Measurements from ENCODE around the gene MNT.
A peak's percentile ranks its signal among the peaks of the same experiment; 100 is the strongest.
"Not testable (repeated sequence)": the region's sequence is repeated elsewhere in the genome, so short reads cannot be mapped to it uniquely, and the experiment has no call there.

The MNT gene

GRCh38 chr17:2400877-2401425, at the start of gene MNT:
TSS of gene MNT (minus strand) at chr17:2401060. CDS start at chr17:2400712, 348 bp downstream.
- in situ Hi-C loops (cut with HindIII; ENCODE audit: low pct_ligation_motif_present, low sequenced_read_pairs), result no loop called here
- no peak for TF ChIP-seq CTCF (IDR thresholded peaks at IDR 0.05; ENCODE audit: low read depth, low read length, missing control alignments)

DNA sequence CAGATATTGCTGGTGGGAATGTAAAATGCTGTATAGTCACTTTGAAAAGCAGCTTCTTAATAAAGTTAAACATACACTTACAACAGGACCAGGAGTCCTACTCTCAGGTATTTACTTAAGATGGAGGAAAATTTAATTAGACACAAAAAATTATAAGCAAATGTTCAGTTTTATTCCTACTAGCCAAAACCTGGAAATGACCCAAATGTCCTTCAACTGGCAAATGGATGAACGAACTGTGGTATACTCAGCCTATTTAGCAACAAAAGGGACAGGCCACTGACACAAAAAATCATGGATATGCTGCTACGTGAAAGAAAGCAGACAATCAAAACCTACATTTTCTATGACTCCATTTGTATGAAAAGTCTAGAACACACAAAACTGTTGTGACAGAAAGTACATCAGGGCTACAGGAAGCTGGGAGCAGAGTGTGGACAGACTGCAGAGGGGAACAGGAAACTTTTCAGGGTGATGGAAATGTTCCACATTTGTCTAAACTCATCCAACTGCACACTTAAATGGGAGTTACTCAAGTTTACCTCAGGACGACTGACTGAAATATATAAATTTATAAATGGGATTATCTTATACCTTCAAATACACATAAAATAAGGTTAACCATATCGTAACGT, 49.3 kb upstream of the MNT start:
- no peaks in the 10 kb centered on the region for H3K36me3 ChIP-seq (replicated peaks)
- H3K4me3 ChIP-seq (ENCODE audit: low read depth, low read length), result no peak overlapping the region
- no peaks in the 10 kb centered on the region for H3K27me3 ChIP-seq (replicated peaks)
- no peak for DNase-seq
- no peak overlapping the region for H3K27ac ChIP-seq
- no peak for TF ChIP-seq CTCF (IDR thresholded peaks at IDR 0.05; ENCODE audit: low read depth, low read length, missing control alignments)
- in situ Hi-C loops (cut with HindIII; ENCODE audit: low pct_ligation_motif_present, low sequenced_read_pairs), result no loop called here

More at GRCh38 chr17:2400877-2401425, at the start of gene MNT:
- no peaks in the 10 kb centered on the region for H3K36me3 ChIP-seq (replicated peaks)
- peak within 1 kb of the TSS; percentile 98 for H3K27ac ChIP-seq
- peak; percentile 91 for DNase-seq
- no peaks in the 10 kb centered on the region for H3K27me3 ChIP-seq (replicated peaks)
- H3K4me3 ChIP-seq (ENCODE audit: low read depth, low read length), result peak within 1 kb of the TSS; percentile 77

DNA sequence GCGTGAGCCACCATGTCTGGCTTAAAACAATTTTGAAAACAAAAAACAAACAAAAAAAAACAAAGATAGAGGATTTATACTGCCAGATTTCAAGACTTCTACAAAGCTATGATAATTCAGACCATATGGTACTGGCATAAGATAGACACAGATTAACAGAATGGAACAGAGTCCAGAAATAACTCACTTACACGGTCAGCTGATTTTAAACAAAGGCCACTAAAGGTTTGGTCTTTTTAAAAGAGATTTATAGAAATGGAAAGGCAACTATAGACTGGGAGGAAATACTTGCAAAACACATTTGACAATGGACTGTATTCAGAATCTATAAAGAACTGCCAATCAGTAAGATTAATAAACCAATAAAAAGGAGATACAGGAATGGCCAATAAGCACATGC, 48.6 kb upstream of the MNT start:
- no peaks in the 10 kb centered on the region for H3K36me3 ChIP-seq (replicated peaks)
- H3K4me3 ChIP-seq (ENCODE audit: low read depth, low read length), result no peak overlapping the region
- in situ Hi-C loops (cut with HindIII; ENCODE audit: low pct_ligation_motif_present, low sequenced_read_pairs), result no loop called here
- no peaks in the 10 kb centered on the region for H3K27me3 ChIP-seq (replicated peaks)
- no peak for TF ChIP-seq CTCF (IDR thresholded peaks at IDR 0.05; ENCODE audit: low read depth, low read length, missing control alignments)
- no peak for DNase-seq
- no peak overlapping the region for H3K27ac ChIP-seq

DNA sequence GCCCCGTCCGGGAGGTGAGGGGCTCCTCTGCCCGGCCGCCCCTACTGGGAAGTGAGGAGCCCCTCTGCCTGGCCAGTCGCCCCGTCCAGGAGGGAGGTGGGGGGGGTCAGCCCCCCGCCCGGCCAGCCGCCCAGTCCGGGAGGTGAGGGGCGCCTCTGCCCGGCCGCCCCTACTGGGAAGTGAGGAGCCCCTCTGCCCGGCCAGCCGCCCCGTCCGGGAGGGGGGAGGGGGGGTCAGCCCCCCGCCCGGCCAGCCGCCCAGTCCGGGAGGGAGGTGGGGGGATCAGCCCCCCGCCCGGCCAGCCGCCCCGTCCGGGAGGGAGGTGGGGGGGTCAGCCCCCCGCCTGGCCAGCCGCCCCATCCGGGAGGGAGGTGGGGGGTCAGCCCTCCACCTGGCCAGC, 46.6 kb upstream of the MNT start:
- H3K4me3 ChIP-seq (ENCODE audit: low read depth, low read length); H3K27ac ChIP-seq; H3K27me3 ChIP-seq (replicated peaks); in situ Hi-C loops (cut with HindIII; ENCODE audit: low pct_ligation_motif_present, low sequenced_read_pairs); DNase-seq; H3K36me3 ChIP-seq (replicated peaks): not testable (repeated sequence)

DNA sequence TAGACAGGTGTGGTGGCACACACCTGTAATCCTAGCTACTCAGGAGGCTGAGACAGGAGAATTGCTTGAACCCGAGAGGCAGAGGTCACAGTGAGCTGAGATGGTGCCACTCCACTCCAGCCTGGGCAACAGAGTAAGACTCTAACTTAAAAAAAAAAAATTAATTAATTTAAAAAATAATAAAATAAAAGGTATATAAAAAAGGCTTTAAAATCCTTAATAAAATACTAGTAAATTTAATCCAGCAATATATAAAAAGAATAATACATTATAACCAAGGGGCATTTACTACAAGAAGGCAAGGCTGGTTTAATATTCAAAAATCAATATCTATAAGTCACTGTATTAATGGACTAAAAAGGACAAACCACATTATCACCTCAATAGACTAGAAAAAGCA, 44.8 kb upstream of the MNT start:
- no peak for DNase-seq
- Histone ChIP-seq H3K27me3 (replicated peaks) (no peaks in the 10 kb centered on the region), H3K27ac (no peak overlapping the region), H3K36me3 (replicated peaks) (peaks cover 2% of the 10 kb centered on the region), H3K4me3 (ENCODE audit: low read depth, low read length) (no peak overlapping the region)
- in situ Hi-C loops (cut with HindIII; ENCODE audit: low pct_ligation_motif_present, low sequenced_read_pairs), result no loop called here
- TF ChIP-seq CTCF (IDR thresholded peaks at IDR 0.05; ENCODE audit: low read depth, low read length, missing control alignments), result no peak

DNA sequence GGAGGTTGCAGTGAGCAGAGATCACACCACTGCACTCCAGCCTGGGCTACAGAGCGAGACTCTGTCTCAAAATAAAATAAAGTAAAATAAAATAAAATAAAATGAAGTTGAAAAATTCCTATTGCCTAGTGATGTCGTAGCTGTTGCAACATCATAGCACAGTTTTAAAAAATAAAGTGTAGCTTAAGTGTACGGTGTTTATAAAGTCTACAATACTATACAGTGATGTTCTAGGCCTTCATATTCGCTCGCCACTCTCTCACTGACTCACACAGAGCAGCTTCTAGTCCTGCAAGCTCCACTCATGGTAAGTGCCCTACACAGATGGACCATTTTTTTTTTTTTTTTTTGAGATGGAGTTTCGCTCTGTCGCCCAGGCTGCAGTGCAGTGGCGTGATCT, 43.5 kb upstream of the MNT start:
- no peak for DNase-seq

More for the DNA sequence above, 43.5 kb upstream of the MNT start:
- no peaks in the 10 kb centered on the region for H3K27me3 ChIP-seq (replicated peaks)
- no peak overlapping the region for H3K27ac ChIP-seq
- no peak for TF ChIP-seq CTCF (IDR thresholded peaks at IDR 0.05; ENCODE audit: low read depth, low read length, missing control alignments)
- H3K36me3 ChIP-seq (replicated peaks), result peaks cover 2% of the 10 kb centered on the region
- no peak overlapping the region for H3K4me3 ChIP-seq (ENCODE audit: low read depth, low read length)
- in situ Hi-C loops (cut with HindIII; ENCODE audit: low pct_ligation_motif_present, low sequenced_read_pairs), result no loop called here

All from brain microvascular endothelial cell (primary cell).